ENCODE measurements around the gene ZNF493.

ZNF493 gene

DNA sequence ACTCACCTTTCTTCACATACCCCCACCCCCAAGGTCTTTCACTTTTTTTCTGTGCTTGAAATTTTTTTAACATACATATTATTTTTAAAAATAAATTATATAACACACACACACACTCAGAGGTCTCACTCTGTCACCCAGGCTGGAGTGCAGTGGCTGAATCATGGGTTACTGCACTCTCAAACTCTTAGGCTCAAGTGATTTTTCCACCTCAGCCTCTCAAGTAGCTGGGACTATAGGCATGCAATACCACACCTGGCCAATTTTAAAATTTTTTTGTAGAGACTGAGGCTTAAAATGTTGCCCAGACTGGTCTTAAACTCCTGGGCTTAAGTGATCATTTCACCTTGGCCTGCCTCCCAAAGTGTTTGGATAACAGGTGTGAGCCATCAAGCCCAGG lies 75.6 kb downstream of the ZNF493 start:
- POLR2A ChIA-PET: no interaction called here
- no peak for DNase-seq (ENCODE audit: extremely low spot score)
- no peak for TF ChIP-seq CTCF (IDR thresholded peaks at IDR 0.05; ENCODE audit: control extremely low read depth, extremely low read depth, low read depth, missing control alignments)
- CTCF ChIA-PET: no interaction called here

GRCh38 chr19:21474671-21475181 lies 77.8 kb downstream of the ZNF493 start:
- CTCF ChIA-PET: no interaction called here
- TF ChIP-seq CTCF (IDR thresholded peaks at IDR 0.05; ENCODE audit: control extremely low read depth, extremely low read depth, low read depth, missing control alignments): no peak
- POLR2A ChIA-PET: no interaction called here
- peak; percentile 76 for DNase-seq (ENCODE audit: extremely low spot score)
